Activated CD8-positive, alpha-beta memory T cell treated with anti-CD3 and anti-CD28 coated beads for 48 hours (primary cell): ENCODE measurements around the gene SUGP1.

ENCODE experiments used
- DNase-seq, 3 experiments: peaks; one replicate each; pipeline ENCODE4 v3.0.0-alpha.2; 2020; ENCODE audit warnings: low read depth in 2 of 3, low spot score in 2 of 3

Gene SUGP1

GRCh38 chr19:19236173-19236572 is 84.1 kb downstream of the SUGP1 start:
- DNase-seq: no peak

- no peak for DNase-seq
Observed at GRCh38 chr19:19234220-19234816, 86.0 kb downstream of the SUGP1 start.

GRCh38 chr19:19232261-19232721 is 88.0 kb downstream of the SUGP1 start:
- no peak for DNase-seq

GRCh38 chr19:19230999-19231398 is 89.3 kb downstream of the SUGP1 start:
- DNase-seq: no peak

- no peak for DNase-seq
Observed at GRCh38 chr19:19229701-19230100, 90.6 kb downstream of the SUGP1 start.

GRCh38 chr19:19227217-19227616 is 93.1 kb downstream of the SUGP1 start:
- no peak for DNase-seq

- no peak for DNase-seq
Observed at GRCh38 chr19:19226663-19227062, 93.6 kb downstream of the SUGP1 start.

GRCh38 chr19:19226204-19226603 is 94.1 kb downstream of the SUGP1 start:
- DNase-seq: no peak
